Measurements from ENCODE around the gene RBMS3.
"Not testable (repeated sequence)": the region's sequence is repeated elsewhere in the genome, so short reads cannot be mapped to it uniquely, and the experiment has no call there.

The RBMS3 gene

DNA sequence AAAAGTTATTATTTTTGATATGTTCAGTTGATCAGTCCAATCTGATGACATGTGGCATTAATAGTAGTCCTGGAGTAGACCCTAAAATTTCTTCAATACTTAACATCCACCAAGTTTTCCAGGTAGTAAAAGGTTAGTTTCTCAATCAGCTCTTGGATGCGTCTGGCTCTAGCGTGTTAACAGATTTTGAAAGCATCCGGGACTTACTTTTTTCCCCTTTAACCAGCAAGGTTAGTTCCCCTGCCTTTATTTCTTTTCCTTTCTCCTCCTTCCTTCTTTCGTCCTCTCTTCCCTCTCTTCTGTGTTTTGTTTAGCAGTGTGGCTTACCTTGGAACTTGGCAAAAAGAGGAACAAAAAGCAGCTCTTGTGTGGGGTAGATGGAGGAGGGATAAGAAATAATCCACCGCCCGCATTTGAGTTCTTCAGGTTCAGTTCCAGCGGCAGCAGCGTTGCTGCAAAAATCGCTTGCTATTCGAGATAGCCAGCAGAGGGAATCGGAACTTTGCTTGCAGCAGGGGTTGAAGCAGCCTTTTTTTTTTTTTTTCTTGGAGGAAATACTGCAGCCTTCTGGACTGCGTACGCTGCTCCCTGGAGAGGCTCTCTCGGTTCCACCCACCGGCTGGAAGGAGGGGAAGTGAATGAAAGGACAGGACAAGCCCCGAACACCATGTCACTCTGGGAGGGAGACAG, at the start of gene RBMS3:
TSS of gene RBMS3 (plus strand) at position 668 of the 690 bp plus-strand sequence.
- Histone ChIP-seq H3K36me3 (ENCODE audit: insufficient read depth, low read depth, low read length) (no peaks in the 10 kb centered on the region), H3K4me1 (ENCODE audit: insufficient read depth, low read length) (peaks cover 34% of the 10 kb centered on the region), H3K9me3 (ENCODE audit: insufficient read depth, low read depth, low read length) (no peaks in the 10 kb centered on the region), H3K27ac (ENCODE audit: low read length) (no peak within 1 kb of the TSS), H3K4me3 (ENCODE audit: low read length) (peak within 1 kb of the TSS; percentile 69), H3K9ac (ENCODE audit: low read depth, low read length) (peak within 1 kb of the TSS; percentile 81), H3K27me3 (ENCODE audit: insufficient read depth, low read length) (no peaks in the 10 kb centered on the region)

DNA sequence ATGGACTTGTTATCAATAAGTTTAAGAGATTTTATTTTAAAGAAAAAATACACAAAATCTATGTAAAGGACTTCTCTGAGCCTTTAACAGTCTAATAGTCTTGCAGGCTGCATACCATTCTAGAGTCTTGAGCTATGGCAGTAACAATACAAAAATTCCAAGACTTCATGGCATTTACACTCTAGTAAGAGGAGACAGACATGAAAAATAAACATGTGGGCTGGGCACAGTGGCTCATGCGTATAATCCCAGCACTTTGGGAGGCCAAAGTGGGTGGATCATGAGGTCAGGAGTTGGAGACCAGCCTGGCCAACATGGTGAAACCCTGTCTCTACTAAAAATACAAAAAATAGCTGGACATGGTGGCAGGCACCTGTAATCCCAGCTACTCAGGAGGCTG, 47.7 kb upstream of the RBMS3 start:
- not testable (repeated sequence) for H3K9me3 ChIP-seq (ENCODE audit: insufficient read depth, low read depth, low read length); H3K4me1 ChIP-seq (ENCODE audit: insufficient read depth, low read length); H3K27ac ChIP-seq (ENCODE audit: low read length); H3K4me3 ChIP-seq (ENCODE audit: low read length); H3K36me3 ChIP-seq (ENCODE audit: insufficient read depth, low read depth, low read length); H3K9ac ChIP-seq (ENCODE audit: low read depth, low read length); H3K27me3 ChIP-seq (ENCODE audit: insufficient read depth, low read length)

DNA sequence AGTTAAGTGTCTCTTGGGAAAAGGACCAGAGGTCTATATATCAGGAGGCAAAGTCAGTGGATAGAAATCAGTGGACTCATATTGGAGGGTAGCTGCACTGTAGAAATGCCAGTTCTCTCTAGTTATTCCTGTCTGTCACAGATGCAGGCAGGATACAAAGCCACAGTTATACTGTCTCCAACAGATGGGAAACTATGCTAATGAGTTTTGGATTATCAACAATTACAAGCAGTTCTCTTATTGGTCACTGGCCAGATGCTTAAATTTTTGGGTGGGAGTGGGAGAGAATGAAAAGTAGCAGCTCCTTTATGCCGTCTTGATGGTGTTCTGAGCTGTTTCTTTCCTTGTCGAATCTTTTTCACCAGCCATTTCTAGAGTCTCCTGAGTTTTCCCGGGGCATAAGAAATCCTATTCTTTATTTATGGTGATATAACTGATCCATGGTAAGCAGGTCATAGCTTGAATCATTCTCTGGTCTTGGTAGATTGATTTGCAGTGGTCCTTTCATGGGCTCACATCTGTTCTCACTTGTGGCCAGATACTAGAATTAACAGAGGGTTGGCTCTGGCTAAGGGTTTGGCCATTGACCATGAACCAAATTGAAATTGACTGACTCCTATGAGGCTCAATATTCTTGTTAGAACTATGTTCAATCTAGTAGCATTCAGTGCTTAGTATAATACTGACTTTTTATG, 44.6 kb upstream of the RBMS3 start:
- Histone ChIP-seq H3K27me3 (ENCODE audit: insufficient read depth, low read length) (no peaks in the 10 kb centered on the region), H3K4me1 (ENCODE audit: insufficient read depth, low read length) (peaks cover 11% of the 10 kb centered on the region), H3K27ac (ENCODE audit: low read length) (no peak overlapping the region), H3K4me3 (ENCODE audit: low read length) (no peak overlapping the region), H3K9me3 (ENCODE audit: insufficient read depth, low read depth, low read length) (no peaks in the 10 kb centered on the region), H3K9ac (ENCODE audit: low read depth, low read length) (no peak overlapping the region), H3K36me3 (ENCODE audit: insufficient read depth, low read depth, low read length) (no peaks in the 10 kb centered on the region)

DNA sequence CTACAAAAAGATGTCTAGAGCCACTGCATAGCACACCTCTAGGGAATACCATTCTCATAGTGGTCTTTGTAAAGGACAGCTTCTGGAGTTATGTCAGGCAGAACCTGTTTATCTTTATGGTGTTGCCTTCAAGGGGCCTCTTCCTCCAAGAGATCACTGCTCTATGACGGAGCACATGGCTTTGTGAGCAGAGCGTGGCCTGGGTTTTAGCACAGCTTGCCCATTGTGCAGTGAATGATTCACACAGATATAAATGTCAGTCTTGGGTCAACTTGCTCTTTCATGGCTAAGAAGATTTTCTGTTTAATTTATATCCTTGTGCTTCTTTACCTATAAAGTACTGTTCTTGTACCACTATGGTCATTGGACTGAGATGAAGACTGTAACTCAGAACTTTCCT, 41.5 kb upstream of the RBMS3 start:
- Histone ChIP-seq H3K4me1 (ENCODE audit: insufficient read depth, low read length) (peaks cover 11% of the 10 kb centered on the region), H3K4me3 (ENCODE audit: low read length) (no peak overlapping the region), H3K27ac (ENCODE audit: low read length) (no peak overlapping the region), H3K36me3 (ENCODE audit: insufficient read depth, low read depth, low read length) (no peaks in the 10 kb centered on the region), H3K9me3 (ENCODE audit: insufficient read depth, low read depth, low read length) (no peaks in the 10 kb centered on the region), H3K27me3 (ENCODE audit: insufficient read depth, low read length) (no peaks in the 10 kb centered on the region), H3K9ac (ENCODE audit: low read depth, low read length) (no peak overlapping the region)

DNA sequence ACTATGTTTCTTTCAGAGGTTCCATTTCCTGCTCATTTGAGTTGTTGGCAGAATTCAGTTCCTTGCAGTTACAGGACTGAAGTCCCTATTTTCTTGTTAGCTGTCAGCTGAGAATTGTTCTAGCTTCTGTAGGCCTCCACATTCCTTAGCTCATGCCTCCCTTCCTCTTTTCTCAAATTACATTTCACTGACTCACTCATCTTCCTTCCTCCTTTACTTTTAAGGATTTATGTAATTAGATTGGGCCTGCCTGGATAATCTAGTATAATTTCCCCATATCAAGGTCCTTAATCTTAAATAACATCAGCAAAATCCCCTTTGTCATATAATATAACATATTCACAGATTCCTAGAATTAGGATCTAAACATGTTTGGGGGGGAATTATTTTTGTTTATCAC, 40.6 kb upstream of the RBMS3 start:
- no peak overlapping the region for H3K27ac ChIP-seq (ENCODE audit: low read length)
- no peaks in the 10 kb centered on the region for H3K27me3 ChIP-seq (ENCODE audit: insufficient read depth, low read length)
- no peaks in the 10 kb centered on the region for H3K9me3 ChIP-seq (ENCODE audit: insufficient read depth, low read depth, low read length)
- H3K4me1 ChIP-seq (ENCODE audit: insufficient read depth, low read length), result peaks cover 11% of the 10 kb centered on the region
- H3K9ac ChIP-seq (ENCODE audit: low read depth, low read length), result no peak overlapping the region
- no peak overlapping the region for H3K4me3 ChIP-seq (ENCODE audit: low read length)
- H3K36me3 ChIP-seq (ENCODE audit: insufficient read depth, low read depth, low read length), result no peaks in the 10 kb centered on the region

DNA sequence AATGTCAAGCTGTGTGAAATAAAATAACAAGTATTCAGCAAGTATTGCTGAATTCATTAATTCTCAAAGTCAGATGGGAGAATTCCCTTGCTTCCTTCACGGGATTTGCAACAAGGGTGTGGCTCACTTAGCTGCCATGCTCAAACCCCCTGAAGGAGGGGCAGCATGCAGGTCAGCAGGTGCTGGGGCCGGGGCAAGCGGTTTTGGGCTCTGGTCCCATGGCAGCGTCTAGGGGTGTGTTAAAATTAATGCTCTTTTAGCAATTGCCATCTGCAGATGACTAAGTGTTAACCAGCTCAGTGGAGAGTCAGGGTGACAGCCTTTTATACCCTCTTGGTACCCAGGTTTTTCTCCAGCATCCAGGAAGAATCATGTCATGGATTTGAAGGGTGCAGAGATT, 40.0 kb upstream of the RBMS3 start:
- Histone ChIP-seq H3K9ac (ENCODE audit: low read depth, low read length) (no peak overlapping the region), H3K36me3 (ENCODE audit: insufficient read depth, low read depth, low read length) (no peaks in the 10 kb centered on the region), H3K4me3 (ENCODE audit: low read length) (no peak overlapping the region), H3K27ac (ENCODE audit: low read length) (no peak overlapping the region), H3K9me3 (ENCODE audit: insufficient read depth, low read depth, low read length) (no peaks in the 10 kb centered on the region), H3K27me3 (ENCODE audit: insufficient read depth, low read length) (no peaks in the 10 kb centered on the region), H3K4me1 (ENCODE audit: insufficient read depth, low read length) (peaks cover 11% of the 10 kb centered on the region)

DNA sequence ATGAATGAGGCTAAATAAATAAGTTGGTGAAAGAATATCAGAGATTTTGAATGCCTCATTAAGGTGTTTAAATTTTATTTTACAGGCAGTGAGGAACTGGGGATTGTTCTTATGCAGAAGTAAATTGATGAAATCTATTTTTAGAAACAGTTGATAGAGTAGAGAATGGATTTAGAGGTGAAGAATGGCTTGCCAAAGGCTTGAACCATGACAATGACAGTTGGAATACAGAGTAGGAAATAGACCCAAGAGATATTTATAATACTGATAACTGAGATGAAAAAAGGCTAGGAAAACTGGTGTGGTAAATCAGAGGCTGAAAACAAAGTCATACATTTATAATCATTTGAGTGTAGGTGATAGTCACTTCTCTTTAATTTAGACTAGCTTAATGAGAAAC, 39.0 kb upstream of the RBMS3 start:
- Histone ChIP-seq H3K4me1 (ENCODE audit: insufficient read depth, low read length) (peaks cover 11% of the 10 kb centered on the region), H3K27ac (ENCODE audit: low read length) (no peak overlapping the region), H3K36me3 (ENCODE audit: insufficient read depth, low read depth, low read length) (no peaks in the 10 kb centered on the region), H3K9ac (ENCODE audit: low read depth, low read length) (no peak overlapping the region), H3K9me3 (ENCODE audit: insufficient read depth, low read depth, low read length) (no peaks in the 10 kb centered on the region), H3K4me3 (ENCODE audit: low read length) (no peak overlapping the region), H3K27me3 (ENCODE audit: insufficient read depth, low read length) (no peaks in the 10 kb centered on the region)

DNA sequence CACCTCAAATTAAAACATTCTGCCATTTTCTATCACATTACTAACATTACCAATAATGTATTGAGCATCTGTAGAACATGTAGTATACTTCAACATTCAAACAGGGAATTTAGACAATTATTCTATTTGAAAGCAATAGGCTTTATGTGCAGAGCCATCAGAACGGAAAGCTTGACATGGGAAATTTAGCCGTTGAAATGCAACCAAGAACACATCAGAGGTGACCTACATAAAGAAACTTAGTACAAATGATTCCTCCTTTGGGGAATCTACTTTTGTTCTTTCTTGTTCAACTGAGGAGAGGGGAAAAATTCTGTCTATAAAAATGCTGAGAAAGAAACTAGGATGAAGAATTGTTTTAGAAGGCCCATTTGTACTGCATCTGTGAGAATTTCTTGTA, 38.6 kb upstream of the RBMS3 start:
- peaks cover 11% of the 10 kb centered on the region for H3K4me1 ChIP-seq (ENCODE audit: insufficient read depth, low read length)
- H3K27me3 ChIP-seq (ENCODE audit: insufficient read depth, low read length), result no peaks in the 10 kb centered on the region
- H3K27ac ChIP-seq (ENCODE audit: low read length), result no peak overlapping the region
- no peak overlapping the region for H3K4me3 ChIP-seq (ENCODE audit: low read length)
- H3K9me3 ChIP-seq (ENCODE audit: insufficient read depth, low read depth, low read length), result no peaks in the 10 kb centered on the region
- no peaks in the 10 kb centered on the region for H3K36me3 ChIP-seq (ENCODE audit: insufficient read depth, low read depth, low read length)
- no peak overlapping the region for H3K9ac ChIP-seq (ENCODE audit: low read depth, low read length)

DNA sequence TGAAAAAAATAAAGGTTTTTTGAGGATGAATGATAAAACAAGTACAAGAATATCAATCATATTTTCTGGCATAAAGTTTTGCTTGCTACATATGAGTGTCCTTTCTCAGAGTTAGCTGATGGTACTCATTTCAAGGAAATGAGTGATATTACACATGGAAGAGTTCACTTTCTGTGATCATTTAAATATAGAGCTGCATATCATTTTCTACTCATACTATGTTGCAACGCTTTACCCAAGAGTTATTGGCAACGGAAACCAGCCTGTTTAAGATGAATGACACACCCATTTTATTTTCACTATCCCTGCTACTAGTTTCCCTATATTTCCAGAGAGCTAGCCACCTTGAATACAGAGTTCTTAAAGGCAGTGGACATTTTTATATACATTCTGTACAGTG, 35.4 kb upstream of the RBMS3 start:
- Histone ChIP-seq H3K27me3 (ENCODE audit: insufficient read depth, low read length) (no peaks in the 10 kb centered on the region), H3K4me1 (ENCODE audit: insufficient read depth, low read length) (no peaks in the 10 kb centered on the region), H3K4me3 (ENCODE audit: low read length) (no peak overlapping the region), H3K9me3 (ENCODE audit: insufficient read depth, low read depth, low read length) (no peaks in the 10 kb centered on the region), H3K27ac (ENCODE audit: low read length) (no peak overlapping the region), H3K36me3 (ENCODE audit: insufficient read depth, low read depth, low read length) (no peaks in the 10 kb centered on the region), H3K9ac (ENCODE audit: low read depth, low read length) (no peak overlapping the region)

DNA sequence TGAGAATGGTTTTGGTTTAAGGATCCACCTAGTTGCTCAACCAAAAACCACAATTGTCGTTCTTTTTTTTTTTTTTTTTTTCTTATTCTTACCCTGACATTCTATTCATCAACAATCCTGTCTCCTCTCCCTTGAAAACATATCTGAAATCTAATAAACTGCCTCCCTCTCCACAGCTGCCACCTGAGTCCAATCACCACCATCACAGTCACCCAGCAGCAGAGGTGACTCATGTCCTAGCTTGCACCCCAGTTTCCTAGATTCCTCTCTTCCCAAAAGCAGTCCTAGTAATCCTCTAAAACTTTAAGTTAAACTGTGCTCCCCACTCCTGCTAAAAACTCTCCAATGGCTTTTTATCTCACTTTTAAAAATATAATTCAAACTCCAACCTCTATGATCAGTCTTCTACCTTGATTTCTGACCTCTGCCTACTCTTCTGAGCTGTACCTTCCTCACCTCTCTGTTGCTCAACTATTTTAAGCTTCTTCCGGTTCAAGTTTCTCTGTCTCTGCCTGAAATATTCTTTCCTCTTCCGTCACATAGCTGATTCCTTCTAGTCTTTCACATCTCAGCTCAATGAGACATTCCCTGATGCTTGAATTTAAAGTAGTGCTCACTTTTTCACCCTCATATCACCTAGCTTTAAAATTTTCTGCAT, 33.7 kb upstream of the RBMS3 start:
- Histone ChIP-seq H3K27me3 (ENCODE audit: insufficient read depth, low read length) (no peaks in the 10 kb centered on the region), H3K4me1 (ENCODE audit: insufficient read depth, low read length) (no peaks in the 10 kb centered on the region), H3K9me3 (ENCODE audit: insufficient read depth, low read depth, low read length) (no peaks in the 10 kb centered on the region), H3K4me3 (ENCODE audit: low read length) (no peak overlapping the region), H3K36me3 (ENCODE audit: insufficient read depth, low read depth, low read length) (no peaks in the 10 kb centered on the region), H3K9ac (ENCODE audit: low read depth, low read length) (no peak overlapping the region), H3K27ac (ENCODE audit: low read length) (no peak overlapping the region)

DNA sequence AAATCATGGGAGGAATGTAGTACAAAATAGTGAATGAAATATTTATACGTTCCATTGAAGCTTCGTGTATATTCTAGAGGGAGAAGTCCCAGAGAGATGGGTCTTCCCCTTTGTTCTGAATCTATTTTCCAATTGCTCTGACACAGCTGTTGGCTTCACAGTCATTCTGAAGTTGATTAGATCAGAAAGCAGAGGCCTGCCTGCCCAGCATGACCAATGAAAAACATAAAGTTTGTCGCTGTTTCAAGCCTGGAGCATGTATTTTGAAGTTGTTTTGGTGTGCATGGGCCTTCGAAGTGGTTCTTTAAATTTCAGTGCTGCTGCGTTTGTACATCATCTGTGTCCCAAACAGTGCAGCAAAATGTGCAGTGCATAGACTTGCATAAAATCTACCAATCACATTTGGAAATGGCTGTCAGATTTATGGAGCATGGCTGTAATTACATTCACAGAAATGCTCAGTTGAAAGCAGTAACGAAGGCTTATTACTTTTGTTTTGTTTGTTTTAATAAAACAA, 31.0 kb upstream of the RBMS3 start:
- no peak overlapping the region for H3K9ac ChIP-seq (ENCODE audit: low read depth, low read length)
- H3K36me3 ChIP-seq (ENCODE audit: insufficient read depth, low read depth, low read length), result no peaks in the 10 kb centered on the region
- no peaks in the 10 kb centered on the region for H3K4me1 ChIP-seq (ENCODE audit: insufficient read depth, low read length)
- no peaks in the 10 kb centered on the region for H3K9me3 ChIP-seq (ENCODE audit: insufficient read depth, low read depth, low read length)
- H3K27ac ChIP-seq (ENCODE audit: low read length), result no peak overlapping the region
- no peaks in the 10 kb centered on the region for H3K27me3 ChIP-seq (ENCODE audit: insufficient read depth, low read length)
- no peak overlapping the region for H3K4me3 ChIP-seq (ENCODE audit: low read length)

All from iPS-20b (cell line).